AG09319 (cell line): ENCODE results near the gene HSPG2.
"Not testable (repeated sequence)": the region's sequence is repeated elsewhere in the genome, so short reads cannot be mapped to it uniquely, and the experiment has no call there.

ENCODE experiments used
- DNase-seq: peaks from one replicate; pipeline ENCODE4 v3.0.0-alpha.2; 2010; ENCODE audit warnings: low read depth; ENCODE audit errors: extremely low read depth
- TF ChIP-seq, protein P1 (sequence below): IDR thresholded peaks from 2 replicates; pipeline ENCODE4 v1.5.1; 2011; ENCODE audit warnings: low read depth, mild to moderate bottlenecking, inconsistent platforms, low read length, moderate library complexity

HSPG2 gene

DNA sequence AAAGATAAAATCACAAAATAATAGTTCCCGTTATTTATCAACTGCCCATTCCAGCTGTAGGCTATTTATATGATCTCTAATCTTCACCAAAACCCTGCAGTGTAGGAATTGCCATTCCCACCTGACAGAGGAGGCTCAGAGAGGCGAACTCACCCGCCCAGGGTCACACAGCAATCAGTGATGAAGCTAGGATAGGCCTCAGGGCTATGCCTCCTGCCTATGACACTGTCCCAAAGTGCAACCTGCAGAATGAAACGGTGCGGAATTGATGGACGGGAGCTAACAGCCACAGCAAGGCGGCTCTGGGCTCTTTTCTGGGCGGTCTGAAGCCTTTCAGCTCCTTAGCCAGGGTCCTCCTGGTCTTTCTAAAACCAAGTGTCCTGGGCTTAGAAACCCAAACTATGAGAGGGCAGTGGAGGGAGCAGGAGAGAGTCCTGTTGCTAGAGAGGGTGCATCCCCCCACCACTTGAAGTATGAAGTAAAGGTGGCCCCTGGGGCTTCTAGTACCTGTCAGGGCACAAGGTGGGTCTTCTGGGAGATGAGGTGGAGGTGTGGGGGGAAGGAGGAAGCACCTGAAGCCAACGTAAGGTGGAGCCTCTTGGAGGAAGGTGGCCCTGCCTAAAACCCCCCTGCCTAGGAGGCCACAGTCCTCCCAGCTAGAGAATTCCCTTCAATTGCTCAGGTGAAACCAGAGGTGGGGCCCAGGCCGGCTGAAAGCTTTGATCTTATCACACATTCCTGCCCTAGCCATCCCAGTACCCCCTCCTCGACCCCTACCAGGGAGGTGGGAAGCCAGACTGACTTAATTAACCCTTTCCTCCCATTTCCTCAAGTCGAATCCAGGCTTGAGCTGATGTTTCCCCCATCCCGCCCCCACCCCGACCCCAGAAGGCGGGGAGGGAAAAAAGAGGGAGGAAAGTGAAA is 14.8 kb downstream of the HSPG2 start:
- no peak for DNase-seq
- TF ChIP-seq, protein P1, sequence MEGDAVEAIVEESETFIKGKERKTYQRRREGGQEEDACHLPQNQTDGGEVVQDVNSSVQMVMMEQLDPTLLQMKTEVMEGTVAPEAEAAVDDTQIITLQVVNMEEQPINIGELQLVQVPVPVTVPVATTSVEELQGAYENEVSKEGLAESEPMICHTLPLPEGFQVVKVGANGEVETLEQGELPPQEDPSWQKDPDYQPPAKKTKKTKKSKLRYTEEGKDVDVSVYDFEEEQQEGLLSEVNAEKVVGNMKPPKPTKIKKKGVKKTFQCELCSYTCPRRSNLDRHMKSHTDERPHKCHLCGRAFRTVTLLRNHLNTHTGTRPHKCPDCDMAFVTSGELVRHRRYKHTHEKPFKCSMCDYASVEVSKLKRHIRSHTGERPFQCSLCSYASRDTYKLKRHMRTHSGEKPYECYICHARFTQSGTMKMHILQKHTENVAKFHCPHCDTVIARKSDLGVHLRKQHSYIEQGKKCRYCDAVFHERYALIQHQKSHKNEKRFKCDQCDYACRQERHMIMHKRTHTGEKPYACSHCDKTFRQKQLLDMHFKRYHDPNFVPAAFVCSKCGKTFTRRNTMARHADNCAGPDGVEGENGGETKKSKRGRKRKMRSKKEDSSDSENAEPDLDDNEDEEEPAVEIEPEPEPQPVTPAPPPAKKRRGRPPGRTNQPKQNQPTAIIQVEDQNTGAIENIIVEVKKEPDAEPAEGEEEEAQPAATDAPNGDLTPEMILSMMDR: no peak

DNA sequence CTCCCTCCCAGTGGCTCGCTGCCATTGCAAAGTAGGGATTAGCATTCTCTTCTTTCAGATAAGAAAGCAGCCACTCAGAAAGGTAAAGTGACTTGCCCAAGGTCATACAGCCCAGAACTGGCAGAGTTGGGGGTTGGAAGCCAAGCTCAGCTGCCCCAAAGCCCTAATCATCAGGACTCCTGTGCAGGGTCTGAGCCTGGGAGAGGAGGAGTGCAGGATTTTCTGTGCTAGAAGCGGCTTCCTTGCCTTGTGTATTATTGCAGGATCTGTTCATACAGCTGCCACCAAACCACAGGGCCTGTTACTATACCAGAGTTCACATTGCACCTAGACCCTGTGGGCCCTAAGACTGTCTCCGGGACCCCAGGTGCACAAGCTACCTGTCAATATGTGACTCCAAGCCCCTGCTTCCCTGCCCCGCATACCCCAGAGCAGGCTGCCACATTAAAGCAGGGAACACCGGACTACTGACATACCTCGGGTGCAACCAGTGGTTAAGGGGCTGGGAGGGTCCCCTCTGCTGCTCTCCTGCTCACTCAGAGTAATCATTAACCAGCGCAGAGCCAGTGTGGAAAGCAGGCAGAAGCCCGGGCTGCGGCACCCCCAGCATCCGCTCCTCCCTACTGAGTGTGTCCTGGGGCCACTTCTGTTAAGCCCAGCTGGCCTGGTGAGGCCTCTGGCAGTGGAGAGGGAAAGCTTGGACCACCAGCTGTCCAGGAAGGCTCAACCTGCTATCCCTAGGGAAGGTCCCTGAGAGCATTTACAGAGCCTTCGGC is 15.8 kb downstream of the HSPG2 start:
- DNase-seq: no peak

DNA sequence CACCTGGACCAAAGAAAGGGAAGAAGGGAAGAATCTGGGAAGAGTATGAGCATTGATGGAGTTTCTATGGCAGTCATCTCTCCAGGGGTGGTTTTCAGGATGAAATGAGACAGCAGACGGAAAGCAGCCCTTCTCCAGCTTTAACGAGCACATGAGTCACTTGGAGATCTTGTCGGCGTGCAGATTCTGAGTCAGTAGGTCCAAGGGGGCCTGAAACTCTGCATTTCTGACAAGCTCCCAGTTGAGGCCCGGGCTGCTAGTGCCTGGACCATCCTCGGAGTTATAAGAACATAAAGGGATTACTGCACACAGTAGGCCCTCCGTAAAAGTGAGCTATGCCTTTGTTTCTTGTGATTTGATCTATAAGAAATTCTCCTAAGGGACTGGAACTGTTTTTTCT is 17.6 kb downstream of the HSPG2 start:
- DNase-seq: no peak
- TF ChIP-seq, protein P1: no peak

More for the DNA sequence above, 15.8 kb downstream of the HSPG2 start:
- TF ChIP-seq, protein P1: no peak

DNA sequence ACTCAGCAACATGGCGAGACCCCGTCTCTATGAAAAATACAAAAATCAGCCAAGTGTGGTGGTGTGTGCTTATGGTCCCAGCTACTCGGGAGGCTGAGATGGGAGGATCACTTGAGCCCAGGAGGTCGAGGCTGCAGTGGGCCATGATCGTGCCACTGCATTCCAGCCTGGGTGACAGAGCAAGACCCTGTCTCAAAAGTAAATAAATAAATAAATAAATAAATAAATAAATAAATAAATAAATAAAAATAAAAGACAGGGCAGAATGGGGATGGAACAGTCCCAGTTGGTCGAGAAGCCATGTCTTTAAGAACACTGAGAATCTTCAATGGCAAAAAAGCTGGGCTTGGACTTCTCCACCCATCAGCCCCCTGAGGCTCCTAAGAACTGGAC is 19.9 kb downstream of the HSPG2 start:
- not testable (repeated sequence) for DNase-seq

DNA sequence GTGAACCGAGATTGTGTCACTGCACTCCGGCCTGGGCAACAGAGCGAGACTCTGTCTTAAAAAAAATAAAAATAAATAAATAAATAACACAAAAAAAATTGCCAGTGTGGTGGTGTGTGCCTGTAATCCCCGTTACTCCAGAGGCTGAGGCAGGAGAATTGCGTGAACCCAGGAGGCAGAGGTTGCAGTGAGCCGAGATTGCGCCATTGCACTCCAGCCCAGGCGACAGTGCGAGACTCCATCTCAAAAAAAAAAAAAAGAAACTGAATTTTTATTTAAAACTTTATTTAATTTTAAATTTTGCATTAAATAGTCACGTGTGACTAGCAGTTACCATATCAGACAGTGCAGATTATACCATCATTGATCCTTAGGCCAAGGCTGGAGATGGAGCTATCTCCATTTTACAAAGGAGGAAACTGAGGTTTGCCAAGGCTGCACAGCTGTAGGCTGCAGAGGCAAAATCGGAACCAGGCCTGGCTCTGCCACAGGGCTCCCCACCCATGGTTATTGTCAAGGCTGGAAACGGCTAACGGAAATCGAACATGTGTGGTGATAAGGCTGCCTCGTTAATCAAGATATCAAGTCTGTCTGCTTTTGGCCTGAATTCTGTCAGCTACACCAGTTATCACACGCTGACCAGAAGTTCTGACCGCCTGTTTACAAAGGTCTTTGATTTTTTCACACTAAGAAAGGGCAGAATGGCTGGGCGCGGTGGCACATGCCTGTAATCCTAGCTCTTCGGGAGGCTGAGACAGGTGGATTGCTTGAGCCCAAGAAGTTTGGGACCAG is 20.5 kb downstream of the HSPG2 start:
- TF ChIP-seq, protein P1: no peak
- DNase-seq: no peak

DNA sequence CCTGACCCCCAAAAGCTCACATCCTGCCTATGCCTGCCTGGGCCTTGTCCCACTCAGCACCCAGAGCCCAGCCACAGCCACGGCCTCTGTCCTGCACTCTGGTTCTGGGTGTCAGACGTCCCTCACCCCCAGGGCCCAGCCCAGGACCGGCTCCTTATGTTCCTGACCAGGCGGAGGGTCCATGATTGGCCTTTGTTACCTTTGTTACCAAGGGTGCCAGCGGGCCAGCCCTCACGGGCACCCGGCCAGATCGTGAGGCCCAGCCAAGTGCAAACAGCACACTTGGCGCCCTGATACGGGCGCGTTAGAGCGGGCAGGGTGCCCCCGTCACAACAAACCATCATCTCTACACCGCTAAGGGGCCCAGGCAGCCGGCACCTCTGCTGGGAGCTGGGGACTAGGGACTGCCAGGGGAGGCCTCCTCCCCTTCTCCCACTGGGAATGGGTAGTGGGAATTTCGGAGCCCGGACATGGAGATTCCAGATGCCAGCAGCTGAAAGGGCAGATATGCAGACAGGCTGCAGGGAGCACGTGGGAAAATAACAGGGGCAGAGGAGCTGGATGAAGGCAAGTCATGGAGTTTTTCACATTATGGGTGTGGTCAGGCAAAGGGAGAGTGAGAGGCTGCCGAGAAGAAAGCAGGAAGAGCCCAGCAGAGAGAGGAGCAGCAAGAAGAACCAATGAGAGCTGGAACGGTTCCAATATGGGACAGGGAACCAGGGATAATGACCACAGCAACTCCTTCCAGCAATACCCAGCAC is 22.1 kb downstream of the HSPG2 start:
- no peak for DNase-seq
- TF ChIP-seq, protein P1: no peak

DNA sequence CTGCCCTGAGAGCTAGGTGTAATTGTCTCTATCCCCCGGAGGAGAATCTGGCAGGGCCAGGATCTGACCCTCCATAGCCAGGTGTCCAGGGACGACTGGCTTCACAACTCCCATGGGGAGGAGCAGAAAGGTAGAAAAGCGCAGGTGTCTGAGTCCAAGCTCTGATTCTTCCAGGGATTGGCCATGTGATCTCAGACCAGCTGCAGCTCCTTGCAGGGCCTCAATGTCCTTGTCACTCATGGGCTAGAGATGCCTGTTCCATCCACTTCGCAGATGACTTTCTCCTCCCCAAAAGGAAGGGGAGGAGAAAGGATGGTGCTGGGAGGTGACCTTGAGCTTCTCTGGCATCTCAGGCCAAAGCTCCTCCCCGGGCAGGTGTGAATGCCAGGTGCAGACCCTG is 22.7 kb downstream of the HSPG2 start:
- DNase-seq: no peak
- TF ChIP-seq, protein P1: no peak
